HG02938 (cell line): ENCODE results near the gene FYB1.

Experiments used
- ATAC-seq: cut with Tn5 transposase; IDR thresholded peaks from one replicate; pipeline ENCODE4 v1.9.1; 2021; ENCODE audit warnings: mild to moderate bottlenecking, moderate library complexity; ENCODE audit not compliant: unreplicated experiment

The FYB1 gene

DNA sequence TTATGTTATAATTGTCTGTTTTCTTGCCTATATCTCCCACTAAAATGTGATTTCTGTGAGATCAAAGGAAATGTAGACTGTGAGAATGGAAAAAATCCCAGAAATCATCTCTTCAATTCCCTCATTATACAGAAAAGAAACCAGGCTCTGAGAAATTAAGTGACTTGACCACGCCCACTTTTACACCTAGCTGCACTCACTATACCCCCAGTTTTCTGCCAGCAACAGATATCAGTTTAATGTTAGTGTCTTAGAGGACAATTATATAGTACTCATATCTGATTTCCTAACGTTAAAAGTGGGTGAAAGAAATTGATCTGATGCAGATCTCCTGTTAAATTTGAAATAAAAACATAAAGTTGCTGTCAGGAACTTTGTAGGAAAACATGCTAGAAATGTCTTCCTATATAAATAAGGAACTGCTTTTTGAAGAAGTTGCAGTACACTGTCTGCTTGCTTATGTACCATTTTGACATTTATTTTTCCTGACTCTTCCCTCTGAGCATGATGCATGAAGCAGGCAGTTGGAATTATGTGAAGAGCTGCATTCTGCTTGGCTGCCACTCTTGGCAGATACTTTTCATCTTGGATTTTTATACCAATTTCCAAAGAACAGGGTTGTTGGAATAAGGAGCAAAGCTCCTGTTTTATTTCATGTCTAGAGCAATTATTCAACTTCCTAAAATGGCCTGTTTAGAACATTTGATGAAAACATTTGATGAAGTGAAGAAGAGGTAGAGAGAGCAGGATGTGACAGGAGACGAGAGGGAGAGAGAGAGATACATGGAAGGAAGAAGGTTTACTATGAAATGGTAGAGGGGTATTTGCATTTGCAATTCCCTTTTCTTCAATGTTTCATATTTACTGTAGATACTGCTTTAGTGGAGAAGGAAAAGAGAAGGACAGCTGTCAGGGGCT, 87.9 kb downstream of the FYB1 start:
- no peak for ATAC-seq

- ATAC-seq, result no peak
Measured at GRCh38 chr5:39130716-39131115, 88.6 kb downstream of the FYB1 start.

DNA sequence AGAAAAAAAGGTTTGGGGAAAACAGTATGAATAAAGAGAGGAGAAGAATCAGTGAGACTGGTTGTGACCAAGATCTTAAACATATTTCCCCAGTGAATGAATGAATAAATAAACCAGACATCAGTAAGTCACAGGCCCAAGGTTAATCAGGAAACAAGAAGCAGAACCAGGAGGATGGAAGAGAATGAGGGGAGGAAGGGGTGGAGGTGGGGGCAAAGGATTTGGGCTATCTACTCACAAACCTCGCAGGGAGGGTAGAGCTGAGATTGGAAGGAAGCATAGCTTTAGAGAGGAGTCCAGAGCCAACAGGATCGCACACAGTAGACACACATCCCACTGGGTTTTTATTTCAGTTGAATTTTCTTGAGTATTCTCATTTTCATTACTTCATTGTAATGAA, 97.4 kb downstream of the FYB1 start:
- no peak for ATAC-seq

DNA sequence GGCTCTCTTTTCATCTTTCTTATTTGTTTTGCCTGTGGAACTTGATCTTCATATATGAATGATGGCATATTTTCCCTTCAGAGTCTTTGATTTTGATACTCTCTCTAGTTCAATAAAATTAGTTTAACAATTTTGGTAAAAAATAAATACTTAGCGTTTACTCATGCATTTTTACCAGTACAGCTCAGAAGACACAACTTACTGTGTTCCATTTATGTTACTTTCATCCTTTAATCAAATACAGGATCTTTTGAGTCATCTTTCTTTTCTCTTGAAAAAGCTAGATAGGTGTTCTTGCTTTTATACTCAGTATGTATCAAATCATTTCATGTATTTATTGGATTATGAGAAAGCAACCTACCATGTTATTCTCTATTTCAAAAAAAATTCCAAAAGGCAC, 98.0 kb downstream of the FYB1 start:
- no peak for ATAC-seq

- ATAC-seq, result no peak
Measured at GRCh38 chr5:39120052-39120420, 99.3 kb downstream of the FYB1 start.

- ATAC-seq, result no peak
Measured at GRCh38 chr5:39119404-39120051, 99.8 kb downstream of the FYB1 start.

DNA sequence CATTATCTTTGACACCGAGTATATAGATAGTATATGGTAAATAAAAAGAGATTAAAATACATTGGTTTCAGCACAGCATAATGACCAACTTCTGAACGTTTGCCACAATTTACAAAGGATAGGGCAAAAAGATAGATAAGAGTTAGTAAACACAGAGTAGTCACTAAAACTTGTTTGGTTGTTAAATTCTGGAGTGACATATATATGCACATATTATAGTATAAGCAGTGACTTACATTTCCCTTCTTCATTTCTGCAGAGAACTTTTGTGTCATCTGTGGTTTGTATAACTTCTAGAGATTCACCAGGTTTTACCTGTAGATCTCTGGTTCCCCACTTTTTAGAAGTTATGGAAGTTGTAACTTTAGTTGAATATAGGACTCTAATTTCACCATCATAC, 100.7 kb downstream of the FYB1 start:
- ATAC-seq, result no peak

GRCh38 chr5:39117401-39117800, 102.0 kb downstream of the FYB1 start:
- no peak for ATAC-seq

DNA sequence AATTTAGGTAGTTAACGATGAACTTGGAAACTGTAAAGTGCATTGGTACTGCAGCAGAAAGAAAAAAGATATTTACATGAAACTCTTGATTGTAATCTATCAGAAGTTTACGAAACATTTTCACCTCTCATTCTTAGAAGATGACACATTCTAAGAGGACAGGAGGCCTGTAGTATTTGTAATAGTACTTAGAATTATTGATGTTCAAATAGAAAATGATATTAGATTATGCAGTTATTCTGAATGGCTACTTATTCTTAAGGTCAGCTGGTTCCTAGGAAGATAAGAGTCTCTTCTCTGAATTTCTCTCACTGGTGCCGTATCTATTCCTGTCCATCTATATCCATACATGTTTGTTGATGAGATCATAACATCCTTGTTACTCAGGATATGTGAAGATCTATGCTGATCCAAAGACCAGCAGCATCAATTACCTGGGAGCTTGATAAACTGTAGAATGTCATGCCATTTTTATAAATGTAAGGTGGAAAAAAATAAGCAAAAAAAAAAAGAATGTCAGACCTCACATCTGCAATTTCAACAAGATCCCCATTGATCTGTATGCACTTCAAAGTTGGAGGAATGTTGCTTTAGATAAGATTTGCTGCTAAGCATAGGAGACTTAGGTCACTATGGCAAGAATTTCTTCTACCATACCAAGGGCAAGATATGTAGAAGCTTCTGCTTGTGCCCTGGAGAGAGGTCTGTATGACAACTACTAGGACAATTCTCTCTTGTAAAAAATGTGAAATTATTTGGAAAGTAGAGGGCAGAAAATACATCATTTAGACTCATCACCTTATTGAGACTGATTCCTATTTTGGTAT, 102.8 kb downstream of the FYB1 start:
- ATAC-seq, result no peak

GRCh38 chr5:39115644-39116343, 103.6 kb downstream of the FYB1 start:
- ATAC-seq, result no peak

DNA sequence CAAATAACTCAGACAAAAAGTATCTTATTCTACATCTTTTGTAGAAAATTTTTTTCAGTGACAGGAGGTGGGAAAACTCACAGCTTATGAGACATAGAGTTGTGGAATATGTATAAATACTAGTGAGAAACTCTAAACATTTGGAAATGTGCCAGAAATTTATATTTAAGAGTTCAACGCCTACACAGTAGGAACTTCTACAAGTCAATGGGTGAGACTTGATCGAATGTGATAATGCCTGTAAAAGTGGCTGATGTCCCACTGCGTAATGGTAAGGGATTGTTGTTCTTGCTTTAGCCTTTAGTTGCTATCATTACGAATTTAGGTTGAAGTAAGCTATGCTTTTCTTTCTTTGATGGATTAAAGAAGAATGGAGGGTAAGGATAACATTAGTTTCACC, 105.2 kb downstream of the FYB1 start:
- no peak for ATAC-seq

DNA sequence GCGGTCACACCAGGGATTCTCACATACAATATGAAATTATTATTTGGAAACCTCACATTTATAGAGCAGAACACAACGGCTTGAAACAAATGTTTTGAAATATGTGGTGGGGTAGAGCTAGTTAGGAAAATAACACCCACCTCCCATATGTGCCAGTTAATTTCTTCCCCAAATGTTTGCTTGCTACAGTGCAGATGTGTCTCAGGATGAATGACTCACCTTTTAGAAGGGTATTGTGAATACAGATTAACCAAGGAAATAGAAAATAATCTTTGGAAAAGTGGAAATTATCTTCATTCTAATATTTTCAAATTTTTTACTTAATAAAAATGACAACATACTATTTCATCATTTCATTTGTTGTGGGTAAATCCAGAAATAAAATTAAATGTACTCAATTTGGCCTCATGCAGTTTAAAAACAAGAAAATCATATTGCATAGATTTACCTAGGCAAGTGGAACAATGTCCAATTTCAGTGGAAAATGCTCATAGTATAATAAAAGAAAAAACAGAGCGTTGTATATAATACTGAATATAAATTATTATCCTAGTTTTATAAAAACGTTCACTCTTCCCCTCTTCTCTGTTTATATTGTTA, 105.9 kb downstream of the FYB1 start:
- no peak for ATAC-seq

DNA sequence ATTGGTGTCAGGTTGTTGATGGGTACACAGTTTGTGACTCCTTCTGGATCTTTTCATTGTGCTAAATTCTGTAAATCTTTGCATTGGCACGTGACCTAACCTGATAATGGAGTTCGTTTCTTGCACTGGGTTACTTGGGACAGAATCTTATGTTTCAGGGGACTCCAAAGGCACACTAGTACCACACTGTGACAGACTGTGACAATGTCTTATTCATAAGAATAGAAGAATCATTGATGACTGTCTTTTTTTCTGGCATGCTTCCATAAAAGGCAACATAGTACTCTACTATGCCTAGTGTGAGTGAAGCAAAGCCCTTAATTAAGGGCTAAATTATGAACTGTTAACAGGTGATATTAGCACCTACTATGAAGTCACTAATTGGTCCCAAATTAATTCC, 109.8 kb downstream of the FYB1 start:
- ATAC-seq, result no peak

DNA sequence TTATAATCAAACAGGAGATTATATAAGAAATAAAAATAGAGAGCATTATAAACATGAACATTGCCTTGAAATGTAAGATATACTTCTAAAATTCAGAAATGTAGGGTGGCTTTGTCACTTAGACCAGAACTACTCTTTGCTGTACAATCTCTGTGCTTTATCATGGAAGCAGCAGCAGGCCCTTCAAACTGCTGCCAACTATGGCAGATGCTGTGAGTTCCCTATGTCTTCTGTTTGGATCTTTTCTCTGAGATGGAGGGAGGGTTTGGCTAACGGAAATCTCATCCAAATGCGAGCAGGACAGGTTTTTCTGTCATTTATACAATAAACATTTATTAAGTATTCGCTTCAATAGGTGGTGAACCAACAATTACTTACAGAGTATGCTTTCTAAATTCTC, 110.4 kb downstream of the FYB1 start:
- ATAC-seq, result no peak

DNA sequence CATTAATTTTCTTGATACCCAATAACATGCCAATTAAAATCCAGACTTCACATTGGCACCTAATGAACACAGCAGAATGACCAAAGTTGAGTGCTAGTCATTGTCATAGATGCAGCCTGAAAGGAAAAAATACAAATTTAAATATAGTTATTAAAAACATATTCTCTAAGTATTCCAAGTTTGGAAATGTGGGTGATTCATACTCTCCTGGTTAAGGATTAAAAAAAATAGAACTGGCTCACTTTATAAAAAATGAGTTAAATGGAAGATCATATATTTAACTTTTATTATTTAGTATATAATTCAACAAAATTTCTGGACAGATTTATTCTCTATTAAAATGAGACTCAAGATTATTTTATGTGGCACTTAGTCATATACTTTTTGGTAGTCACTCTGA, 112.0 kb downstream of the FYB1 start:
- no peak for ATAC-seq

DNA sequence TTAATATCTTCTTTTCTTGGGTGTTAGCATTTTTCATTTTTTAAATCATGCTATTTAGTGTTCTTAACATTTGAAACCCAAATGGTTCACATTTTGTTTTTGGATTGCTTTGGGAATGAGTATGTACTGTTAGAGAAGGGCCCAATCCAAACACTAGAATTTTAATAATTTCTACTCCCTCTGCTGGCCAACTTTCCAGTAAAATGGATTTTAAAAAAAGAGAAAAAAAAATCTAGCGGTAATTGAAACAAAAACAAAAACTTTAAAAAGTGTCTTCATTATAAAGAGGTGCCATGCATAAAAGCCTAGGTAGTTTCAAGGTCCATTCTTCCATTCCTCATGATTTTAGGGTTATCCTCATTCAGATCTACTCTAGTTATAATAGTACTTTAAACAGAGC, 113.0 kb downstream of the FYB1 start:
- ATAC-seq, result no peak

- no peak for ATAC-seq
Measured at GRCh38 chr5:39104221-39104620, 115.1 kb downstream of the FYB1 start.

GRCh38 chr5:39102684-39103155, 116.6 kb downstream of the FYB1 start:
- ATAC-seq, result no peak

GRCh38 chr5:39100851-39101396, 118.4 kb downstream of the FYB1 start:
- ATAC-seq, result no peak

GRCh38 chr5:39100301-39100850, 119.0 kb downstream of the FYB1 start:
- ATAC-seq, result no peak
